NB4 (cell line): Measurements from ENCODE around the gene PKIG.

Experiments
- DNase-seq: peaks from one replicate; pipeline ENCODE4 v3.0.0; 2010; ENCODE audit warnings: low read depth
- H3K4me3 ChIP-seq: one replicate; pipeline ENCODE4 v1.5.1; 2011; ENCODE audit warnings: mild to moderate bottlenecking, low read depth, low read length, moderate library complexity
- MYC ChIP-seq: IDR thresholded peaks from 2 replicates; pipeline ENCODE4 v1.6.1; 2011; ENCODE audit warnings: low read depth, low read length
- POLR2A ChIP-seq: IDR thresholded peaks from 2 replicates; pipeline ENCODE4 v1.6.1; 2011; ENCODE audit warnings: mild to moderate bottlenecking; ENCODE audit not compliant: insufficient read length; ENCODE audit errors: extremely low read depth
- TF ChIP-seq, protein P1 (sequence below): IDR thresholded peaks from one replicate; pipeline ENCODE4 v1.5.1; 2012; ENCODE audit warnings: low read depth, low read length
- TF ChIP-seq, protein P2 (sequence below): IDR thresholded peaks from 2 replicates; pipeline ENCODE4 v1.6.1; 2011; ENCODE audit warnings: low read depth, low read length

Gene PKIG

DNA sequence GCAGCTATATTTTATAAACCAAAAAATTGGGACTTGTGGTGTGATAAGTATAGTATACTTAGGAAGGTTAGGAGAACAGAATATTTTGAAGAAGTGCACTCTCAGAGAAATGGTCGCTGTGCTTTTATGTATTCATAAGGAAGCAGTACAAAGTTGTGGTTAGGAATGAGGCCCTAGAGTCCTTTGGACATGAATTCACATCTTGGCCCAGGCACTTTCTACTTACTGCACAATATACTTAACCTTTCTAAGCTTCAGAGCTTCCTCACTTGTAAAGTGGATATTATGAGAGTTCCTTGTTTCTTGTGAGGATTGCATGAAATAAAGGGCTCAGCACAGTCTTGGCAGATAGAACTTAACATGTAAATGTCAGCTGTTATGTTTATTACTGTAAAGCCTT, 39.5 kb upstream of the PKIG start:
- no peak for TF ChIP-seq MYC
- TF ChIP-seq POLR2A = no peak
- TF ChIP-seq, protein P1, sequence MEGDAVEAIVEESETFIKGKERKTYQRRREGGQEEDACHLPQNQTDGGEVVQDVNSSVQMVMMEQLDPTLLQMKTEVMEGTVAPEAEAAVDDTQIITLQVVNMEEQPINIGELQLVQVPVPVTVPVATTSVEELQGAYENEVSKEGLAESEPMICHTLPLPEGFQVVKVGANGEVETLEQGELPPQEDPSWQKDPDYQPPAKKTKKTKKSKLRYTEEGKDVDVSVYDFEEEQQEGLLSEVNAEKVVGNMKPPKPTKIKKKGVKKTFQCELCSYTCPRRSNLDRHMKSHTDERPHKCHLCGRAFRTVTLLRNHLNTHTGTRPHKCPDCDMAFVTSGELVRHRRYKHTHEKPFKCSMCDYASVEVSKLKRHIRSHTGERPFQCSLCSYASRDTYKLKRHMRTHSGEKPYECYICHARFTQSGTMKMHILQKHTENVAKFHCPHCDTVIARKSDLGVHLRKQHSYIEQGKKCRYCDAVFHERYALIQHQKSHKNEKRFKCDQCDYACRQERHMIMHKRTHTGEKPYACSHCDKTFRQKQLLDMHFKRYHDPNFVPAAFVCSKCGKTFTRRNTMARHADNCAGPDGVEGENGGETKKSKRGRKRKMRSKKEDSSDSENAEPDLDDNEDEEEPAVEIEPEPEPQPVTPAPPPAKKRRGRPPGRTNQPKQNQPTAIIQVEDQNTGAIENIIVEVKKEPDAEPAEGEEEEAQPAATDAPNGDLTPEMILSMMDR = no peak
- TF ChIP-seq, protein P2, sequence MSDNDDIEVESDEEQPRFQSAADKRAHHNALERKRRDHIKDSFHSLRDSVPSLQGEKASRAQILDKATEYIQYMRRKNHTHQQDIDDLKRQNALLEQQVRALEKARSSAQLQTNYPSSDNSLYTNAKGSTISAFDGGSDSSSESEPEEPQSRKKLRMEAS = no peak
- peak; percentile 33 for DNase-seq
- H3K4me3 ChIP-seq = no peak overlapping the region

DNA sequence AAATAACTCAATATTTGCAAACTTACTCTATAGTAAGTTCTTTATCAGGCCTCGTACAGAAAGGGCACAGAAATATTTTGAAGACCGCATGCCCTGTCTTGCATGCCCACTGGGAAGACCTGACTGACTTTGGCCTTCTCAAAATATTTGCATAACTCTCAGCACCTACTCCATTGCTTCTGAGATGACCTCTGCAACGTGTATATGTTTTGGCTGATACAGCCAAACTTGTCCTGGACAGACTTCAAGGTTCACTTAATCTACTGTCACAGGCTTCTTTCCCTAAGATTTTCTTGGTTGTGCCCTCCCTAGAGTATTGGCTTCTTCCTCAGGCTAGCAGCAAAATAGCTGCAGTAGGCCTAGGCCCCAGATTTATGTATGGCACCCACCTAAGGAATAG, 39.0 kb upstream of the PKIG start:
- no peak for TF ChIP-seq MYC
- TF ChIP-seq, protein P2 = no peak
- TF ChIP-seq POLR2A = no peak
- TF ChIP-seq, protein P1 = no peak
- DNase-seq = no peak
- no peak overlapping the region for H3K4me3 ChIP-seq

DNA sequence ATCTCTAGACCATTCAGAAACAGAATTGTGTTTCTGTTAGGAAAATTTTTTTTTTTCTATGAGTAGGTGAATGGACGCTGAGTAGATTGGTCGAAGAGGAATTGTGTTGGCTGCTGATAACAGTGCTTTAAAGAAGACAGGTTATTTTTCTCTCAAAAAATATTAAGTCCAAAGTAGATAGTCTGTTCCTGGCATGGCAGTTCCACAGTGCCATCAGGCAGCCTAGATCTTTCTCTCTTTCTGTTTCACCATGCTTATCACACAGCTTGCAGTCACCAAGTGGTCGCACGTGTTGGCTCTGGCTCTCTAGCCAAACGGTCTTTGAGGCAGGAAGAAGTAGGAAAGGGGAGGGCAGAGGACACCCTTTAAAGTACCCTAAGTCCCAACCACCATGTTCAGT, 38.1 kb upstream of the PKIG start:
- H3K4me3 ChIP-seq = no peak overlapping the region
- TF ChIP-seq, protein P2 = no peak
- TF ChIP-seq POLR2A = no peak
- DNase-seq = no peak

DNA sequence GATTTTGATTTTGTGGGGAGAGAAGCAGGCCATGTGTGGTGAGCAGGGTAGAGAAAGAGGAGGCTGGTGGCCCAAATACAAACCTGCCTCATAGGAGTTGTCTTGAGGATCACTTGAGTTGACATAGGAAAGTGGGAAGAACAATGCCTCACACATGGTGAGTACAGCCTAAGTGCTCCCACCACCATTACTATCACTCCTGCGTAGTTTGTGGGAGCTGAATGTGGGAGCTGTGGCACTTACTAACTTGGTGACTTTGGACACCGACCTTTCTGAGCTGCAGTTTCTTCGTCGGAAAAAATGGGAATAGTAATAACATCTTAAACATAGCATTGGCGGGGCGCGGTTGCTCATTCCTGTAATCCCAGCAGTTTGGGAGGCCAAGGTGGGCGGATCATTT, 35.0 kb upstream of the PKIG start:
- no peak for DNase-seq
- TF ChIP-seq MYC (no peak), POLR2A (no peak)
- TF ChIP-seq, protein P1 = no peak
- TF ChIP-seq, protein P2 = no peak
- no peak overlapping the region for H3K4me3 ChIP-seq

DNA sequence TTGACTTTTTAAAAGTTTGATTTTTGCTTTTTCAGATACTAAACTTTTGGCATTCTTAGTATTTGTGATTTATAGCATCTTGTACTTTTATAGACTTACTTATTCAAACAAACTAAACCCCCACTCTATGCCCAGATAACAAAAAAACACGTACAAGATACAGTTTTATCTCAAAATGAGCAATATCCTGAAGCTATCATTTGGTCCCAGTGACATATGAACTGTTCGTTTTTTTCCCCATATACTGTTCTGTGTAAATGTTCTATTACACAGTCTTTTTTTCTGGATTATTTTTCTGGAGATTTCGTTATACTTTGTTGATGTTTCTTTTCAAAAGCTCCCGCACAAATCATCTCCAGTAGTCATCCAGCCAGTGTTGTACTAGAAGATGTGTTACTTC, 33.3 kb upstream of the PKIG start:
- no peak overlapping the region for H3K4me3 ChIP-seq
- DNase-seq = no peak
- TF ChIP-seq, protein P1 = no peak
- TF ChIP-seq, protein P2 = no peak

DNA sequence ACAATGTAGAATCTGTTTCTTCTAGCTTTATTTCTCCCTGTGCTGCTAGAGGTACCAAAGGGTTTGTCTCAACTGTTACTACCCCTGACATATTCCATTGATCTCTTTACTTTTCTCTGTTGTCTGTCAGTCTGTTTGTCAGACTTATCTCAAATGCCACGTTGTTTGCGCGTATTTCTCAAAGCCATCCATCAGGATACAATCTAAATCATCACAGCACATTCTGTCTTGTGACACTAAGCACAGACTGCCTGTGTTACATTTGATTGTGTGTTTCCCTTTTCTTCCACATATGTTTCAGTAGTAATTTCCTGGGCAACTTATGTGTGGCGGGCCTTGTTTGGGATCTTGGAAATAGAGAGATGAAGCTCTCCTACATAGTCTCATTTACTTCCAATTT, 30.3 kb upstream of the PKIG start:
- DNase-seq = no peak
- no peak for TF ChIP-seq MYC
- no peak for TF ChIP-seq POLR2A
- TF ChIP-seq, protein P1 = no peak
- TF ChIP-seq, protein P2 = no peak
- H3K4me3 ChIP-seq = no peak overlapping the region
